IMR-90 (cell line): ENCODE results near the gene FMO5. TPM values are rescaled to one million over a fixed set of nuclear protein-coding genes. Genes with fewer than 3 reads are reported as not detected.

Experiments
- ATAC-seq: fragments of 200-7000 bp; cut with Tn5 transposase; 2 replicates; pipeline ENCODE4 v1.9.1; 2020; ENCODE audit warnings: low read depth, mild to moderate bottlenecking, moderate library complexity
- BruUV-seq: library from RNA; stranded (reverse); fragments of 400-500 nt; replicated peaks from 2 replicates; lab custom pipeline; 2021; lab: Mats Ljungman, UMichigan
- CTCF ChIA-PET: fragments of 300-600 bp; formaldehyde crosslinking; extraction: SDS; loops from one replicate; lab custom pipeline; 2021; ENCODE audit warnings: antibody characterized with exemption; lab: Yijun Ruan, JAX
- POLR2A ChIA-PET: fragments of 300-600 bp; sonication (Branson Sonifier 250); formaldehyde crosslinking; loops from one replicate; lab custom pipeline; 2022; ENCODE audit warnings: antibody characterized with exemption; ENCODE audit not compliant: unreplicated experiment; lab: Charles Lee
- DNase-seq: peaks from one replicate; pipeline ENCODE4 v3.0.0; 2013
- H2AFZ ChIP-seq: replicated peaks from 2 replicates; pipeline ENCODE3; 2013; ENCODE audit warnings: low read length, mild to moderate bottlenecking; ENCODE audit not compliant: poor library complexity
- H2AK5ac ChIP-seq: 2 replicates; pipeline ENCODE4 v1.6.1; 2013; ENCODE audit warnings: low read depth, low read length, inconsistent platforms
- H2AK9ac ChIP-seq: replicated peaks from 2 replicates; pipeline ENCODE3; 2013; ENCODE audit warnings: mild to moderate bottlenecking, low read depth, low read length, moderate library complexity; ENCODE audit not compliant: poor library complexity
- H2BK120ac ChIP-seq: 2 replicates; pipeline ENCODE4 v1.6.1; 2013; ENCODE audit warnings: low read depth, low read length, inconsistent platforms
- H2BK15ac ChIP-seq: 3 replicates; pipeline ENCODE4 v1.6.1; 2013; ENCODE audit warnings: low read depth, low read length, inconsistent platforms
- H2BK20ac ChIP-seq: 2 replicates; pipeline ENCODE4 v1.6.1; 2013; ENCODE audit warnings: low read depth, mild to moderate bottlenecking, inconsistent platforms, low read length, moderate library complexity
- H2BK5ac ChIP-seq: 2 replicates; pipeline ENCODE4 v1.6.1; 2013; ENCODE audit warnings: mild to moderate bottlenecking, low read depth, low read length, inconsistent platforms; ENCODE audit not compliant: poor library complexity, severe bottlenecking
- H3K14ac ChIP-seq: replicated peaks from 2 replicates; pipeline ENCODE4 v1.6.1; 2013; ENCODE audit warnings: low read depth, low read length, inconsistent platforms
- H3K18ac ChIP-seq: 2 replicates; pipeline ENCODE4 v1.6.1; 2013; ENCODE audit warnings: low read depth, low read length, control low read depth
- H3K23ac ChIP-seq: 2 replicates; pipeline ENCODE4 v1.6.1; 2013; ENCODE audit warnings: low read depth, low read length, inconsistent platforms
- H3K27ac ChIP-seq: 2 replicates; pipeline ENCODE4 v1.5.1; 2013; ENCODE audit warnings: mild to moderate bottlenecking, control low read depth, low read length; ENCODE audit not compliant: insufficient read depth
- H3K27me3 ChIP-seq: 2 replicates; pipeline ENCODE4 v1.6.1; 2013; ENCODE audit warnings: low read length; ENCODE audit not compliant: control insufficient read depth, insufficient read depth
- H3K36me3 ChIP-seq: 2 replicates; pipeline ENCODE4 v1.6.1; 2013; ENCODE audit warnings: low read length, mixed read lengths; ENCODE audit not compliant: control insufficient read depth, insufficient read depth
- H3K4ac ChIP-seq: 2 replicates; pipeline ENCODE4 v1.6.1; 2013; ENCODE audit warnings: low read depth, low read length, inconsistent platforms
- H3K4me1 ChIP-seq: 2 replicates; pipeline ENCODE4 v1.6.1; 2013; ENCODE audit warnings: low read length, mixed read lengths; ENCODE audit not compliant: control insufficient read depth, insufficient read depth
- H3K4me2 ChIP-seq: 2 replicates; pipeline ENCODE4 v1.6.1; 2013; ENCODE audit warnings: low read depth, mild to moderate bottlenecking, control low read depth, low read length, moderate library complexity
- H3K4me3 ChIP-seq: 2 replicates; pipeline ENCODE4 v1.5.1; 2013; ENCODE audit warnings: low read depth, mild to moderate bottlenecking, control low read depth, low read length, moderate library complexity; ENCODE audit not compliant: insufficient read depth
- H3K56ac ChIP-seq: 2 replicates; pipeline ENCODE4 v1.6.1; 2013; ENCODE audit warnings: low read length, inconsistent platforms; ENCODE audit not compliant: insufficient read depth; ENCODE audit errors: extremely low read depth
- H3K79me1 ChIP-seq, 2 experiments: 2 replicates each; pipeline ENCODE4 v1.6.1; 2013; ENCODE audit warnings: low read length in 2 of 2, inconsistent platforms in 1 of 2, low read depth in 1 of 2
- H3K9ac ChIP-seq: 2 replicates; pipeline ENCODE4 v1.6.1; 2013; ENCODE audit warnings: low read depth, low read length, control low read depth
- H3K9me1 ChIP-seq: 2 replicates; pipeline ENCODE4 v1.6.1; 2013; ENCODE audit warnings: low read length, inconsistent platforms; ENCODE audit not compliant: insufficient read depth
- H3K9me3 ChIP-seq: 2 replicates; pipeline ENCODE4 v1.6.1; 2013; ENCODE audit warnings: low read length; ENCODE audit not compliant: control insufficient read depth, insufficient read depth
- H4K20me1 ChIP-seq: 2 replicates; pipeline ENCODE4 v1.6.1; 2013; ENCODE audit warnings: low read length, inconsistent platforms; ENCODE audit not compliant: insufficient read depth
- H4K5ac ChIP-seq: 2 replicates; pipeline ENCODE4 v1.6.1; 2013; ENCODE audit warnings: mild to moderate bottlenecking, low read depth, low read length, control low read depth
- H4K8ac ChIP-seq, 2 experiments: 2 replicates each; pipeline ENCODE4 v1.6.1; 2013; ENCODE audit warnings: low read depth in 2 of 2, low read length in 2 of 2, control low read depth in 1 of 2, inconsistent platforms in 1 of 2
- H4K91ac ChIP-seq: 2 replicates; pipeline ENCODE4 v1.6.1; 2013; ENCODE audit warnings: low read depth, low read length, inconsistent platforms; ENCODE audit not compliant: insufficient read depth
- BHLHE40 ChIP-seq: fragments of 150-350 bp; IDR thresholded peaks from 2 replicates; pipeline ENCODE4 v1.6.1; 2016; ENCODE audit warnings: mild to moderate bottlenecking, low read depth, low read length
- CEBPB ChIP-seq: IDR thresholded peaks from 2 replicates; pipeline ENCODE4 v1.6.1; 2012; ENCODE audit warnings: low read depth, low read length, improper control_type of control experiment
- MAFK ChIP-seq: IDR thresholded peaks from 2 replicates; pipeline ENCODE4 v1.6.1; 2012; ENCODE audit warnings: low read depth, low read length, improper control_type of control experiment
- MAZ ChIP-seq: IDR thresholded peaks from 2 replicates; pipeline ENCODE4 v1.6.1; 2012; ENCODE audit warnings: low read depth, mild to moderate bottlenecking, low read length, improper control_type of control experiment, moderate library complexity, borderline replicate concordance
- MXI1 ChIP-seq: IDR thresholded peaks from 2 replicates; pipeline ENCODE4 v1.6.1; 2012; ENCODE audit warnings: low read depth, mild to moderate bottlenecking, low read length, moderate library complexity, borderline replicate concordance
- NFE2L2 ChIP-seq: fragments of 150-350 bp; IDR thresholded peaks from 2 replicates; pipeline ENCODE4 v1.6.1; 2016; ENCODE audit warnings: low read depth, mild to moderate bottlenecking, low read length
- RAD21 ChIP-seq: IDR thresholded peaks from 2 replicates; pipeline ENCODE4 v1.6.1; 2012; ENCODE audit warnings: low read length, improper control_type of control experiment
- RCOR1 ChIP-seq: IDR thresholded peaks from 2 replicates; pipeline ENCODE4 v1.6.1; 2012; ENCODE audit warnings: mild to moderate bottlenecking, low read length, improper control_type of control experiment; ENCODE audit not compliant: insufficient replicate concordance
- RFX5 ChIP-seq: IDR thresholded peaks from 2 replicates; pipeline ENCODE4 v1.8.0; 2012; ENCODE audit warnings: low read depth, mild to moderate bottlenecking, low read length, moderate library complexity
- SMC3 ChIP-seq: fragments of 150-350 bp; IDR thresholded peaks from 2 replicates; pipeline ENCODE4 v1.6.1; 2016; ENCODE audit warnings: low read depth, mild to moderate bottlenecking, antibody characterized with exemption, low read length, moderate library complexity
- WGBS, 2 experiments: methylation state at CpG; one replicate each; pipeline versions ENCODE4 v1.1.5 to v1.1.7; 2013; ENCODE audit warnings: missing lambda C conversion rate in 2 of 2; ENCODE audit not compliant: insufficient read length in 1 of 2; ENCODE audit errors: extremely low coverage in 2 of 2; 5-methylcytosine and 5-hydroxymethylcytosine counted together
- dilution Hi-C: fragments of 300-500 bp; cut with HindIII; formaldehyde crosslinking; loops from one replicate; pipeline ENCODE4 v1.14.3; 2018; ENCODE audit warnings: low sequenced_read_pairs; ENCODE audit not compliant: unreplicated experiment
- in situ Hi-C: fragments of 300-500 bp; cut with MboI; formaldehyde crosslinking; loops from 3 replicates; pipeline ENCODE4 v1.14.3; 2019; ENCODE audit warnings: low sequenced_read_pairs, inconsistent platforms, mixed read lengths
- intact Hi-C: fragments of 100-400 bp; cut with micrococcal nuclease; formaldehyde crosslinking; loops from 2 replicates; pipeline ENCODE4 v1.10.0; 2022
- polyA plus RNA-seq, 3 experiments: library from polyadenylated mRNA; depleted of rRNA; stranded (reverse); fragments of >200 nt; gene quantifications; 2 replicates each; pipeline ENCODE4 v1.2.3, GENCODE V29; 2012; ENCODE audit warnings: low replicate concordance in 1 of 3
- total RNA-seq: library from RNA; depleted of rRNA; stranded (reverse); fragments of >200 nt; gene quantifications from 2 replicates; pipeline ENCODE4 v1.2.3, GENCODE V29; 2012
- TF ChIP-seq, protein P1 (sequence below): conservative IDR thresholded peaks from 2 replicates; pipeline ENCODE4 v1.5.1; 2012; ENCODE audit warnings: mild to moderate bottlenecking, low read depth, low read length, improper control_type of control experiment
- TF ChIP-seq, protein P2 (sequence below): fragments of 150-350 bp; IDR thresholded peaks from 2 replicates; pipeline ENCODE4 v1.6.1; 2017; ENCODE audit warnings: mild to moderate bottlenecking, antibody characterized with exemption, low read length, low read depth

The FMO5 gene
- total and polyA plus RNA-seq, 2 of the 4 experiments (the other 2 are of a cell fraction), result 0.36 to 0.51 TPM

- CTCF ChIA-PET, result no interaction called here
- no peak overlapping the region for H4K91ac ChIP-seq
- no peak overlapping the region for H3K18ac ChIP-seq
- no peak overlapping the region for H3K9ac ChIP-seq
- H3K36me3 ChIP-seq, result no peaks in the 10 kb centered on the region
- no peaks in the 10 kb centered on the region for H3K9me3 ChIP-seq
- H3K14ac ChIP-seq, result no peak overlapping the region
- H3K9me1 ChIP-seq, result no peaks in the 10 kb centered on the region
- no peak overlapping the region for H3K56ac ChIP-seq
- H3K23ac ChIP-seq, result no peak overlapping the region
- no peak overlapping the region for H3K4ac ChIP-seq
- no peak overlapping the region for H2AK5ac ChIP-seq
- ATAC-seq, result no peak
- no peak for DNase-seq
- no CpG with 5 or more reads among the region's 3 CpGs for WGBS, 2 experiments
- BruUV-seq, result no TSS peak
- no peak for TF ChIP-seq MAFK
- TF ChIP-seq SMC3, result no peak
- no peak for TF ChIP-seq RFX5
- TF ChIP-seq, protein P1, sequence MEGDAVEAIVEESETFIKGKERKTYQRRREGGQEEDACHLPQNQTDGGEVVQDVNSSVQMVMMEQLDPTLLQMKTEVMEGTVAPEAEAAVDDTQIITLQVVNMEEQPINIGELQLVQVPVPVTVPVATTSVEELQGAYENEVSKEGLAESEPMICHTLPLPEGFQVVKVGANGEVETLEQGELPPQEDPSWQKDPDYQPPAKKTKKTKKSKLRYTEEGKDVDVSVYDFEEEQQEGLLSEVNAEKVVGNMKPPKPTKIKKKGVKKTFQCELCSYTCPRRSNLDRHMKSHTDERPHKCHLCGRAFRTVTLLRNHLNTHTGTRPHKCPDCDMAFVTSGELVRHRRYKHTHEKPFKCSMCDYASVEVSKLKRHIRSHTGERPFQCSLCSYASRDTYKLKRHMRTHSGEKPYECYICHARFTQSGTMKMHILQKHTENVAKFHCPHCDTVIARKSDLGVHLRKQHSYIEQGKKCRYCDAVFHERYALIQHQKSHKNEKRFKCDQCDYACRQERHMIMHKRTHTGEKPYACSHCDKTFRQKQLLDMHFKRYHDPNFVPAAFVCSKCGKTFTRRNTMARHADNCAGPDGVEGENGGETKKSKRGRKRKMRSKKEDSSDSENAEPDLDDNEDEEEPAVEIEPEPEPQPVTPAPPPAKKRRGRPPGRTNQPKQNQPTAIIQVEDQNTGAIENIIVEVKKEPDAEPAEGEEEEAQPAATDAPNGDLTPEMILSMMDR, result no peak
- TF ChIP-seq, protein P2, sequence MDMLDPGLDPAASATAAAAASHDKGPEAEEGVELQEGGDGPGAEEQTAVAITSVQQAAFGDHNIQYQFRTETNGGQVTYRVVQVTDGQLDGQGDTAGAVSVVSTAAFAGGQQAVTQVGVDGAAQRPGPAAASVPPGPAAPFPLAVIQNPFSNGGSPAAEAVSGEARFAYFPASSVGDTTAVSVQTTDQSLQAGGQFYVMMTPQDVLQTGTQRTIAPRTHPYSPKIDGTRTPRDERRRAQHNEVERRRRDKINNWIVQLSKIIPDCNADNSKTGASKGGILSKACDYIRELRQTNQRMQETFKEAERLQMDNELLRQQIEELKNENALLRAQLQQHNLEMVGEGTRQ, result no peak
- TF ChIP-seq MXI1, result no peak
- TF ChIP-seq MAZ, result no peak
- TF ChIP-seq CEBPB, result no peak
- no peak for TF ChIP-seq RCOR1
- TF ChIP-seq NFE2L2, result no peak
- TF ChIP-seq BHLHE40, result no peak
- no peak for TF ChIP-seq RAD21
- H3K4me2 ChIP-seq, result no peak overlapping the region
- H2BK15ac ChIP-seq, result no peak overlapping the region
- H2BK120ac ChIP-seq, result no peak overlapping the region
- H3K4me1 ChIP-seq, result no peaks in the 10 kb centered on the region
- H2AK9ac ChIP-seq, result no peak overlapping the region
- intact Hi-C loops, result no loop called here
- POLR2A ChIA-PET, result no interaction called here
- no peak overlapping the region for H2BK5ac ChIP-seq
- H4K20me1 ChIP-seq, result no peaks in the 10 kb centered on the region
- dilution Hi-C loops, result no loop called here
- no peaks in the 10 kb centered on the region for H3K79me1 ChIP-seq
- no peak overlapping the region for H3K27ac ChIP-seq
- in situ Hi-C loops, result no loop called here
- no peak overlapping the region for H3K4me3 ChIP-seq
- no peaks in the 10 kb centered on the region for H3K27me3 ChIP-seq
- H2AFZ ChIP-seq, result no peak overlapping the region
- H2BK20ac ChIP-seq, result no peak overlapping the region
- H4K8ac ChIP-seq, result no peak overlapping the region
- no peak overlapping the region for H4K5ac ChIP-seq
These were observed 21.1 kb downstream of the FMO5 start for GRCh38 chr1:147204080-147204479.
